ENCODE data around the gene ZNF366.

Gene ZNF366

GRCh38 chr5:72397836-72398235, 109.4 kb downstream of the ZNF366 start:
- Histone ChIP-seq H4K20me1 (ENCODE audit: insufficient read depth, low read length, poor library complexity, severe bottlenecking) (no peaks in the 10 kb centered on the region), H3K9ac (ENCODE audit: low read depth, low read length, poor library complexity, severe bottlenecking) (no peak overlapping the region), H3K9me3 (ENCODE audit: insufficient read depth, low read depth, low read length) (peaks cover 5% of the 10 kb centered on the region), H3K4me2 (ENCODE audit: low read depth, low read length, poor library complexity, severe bottlenecking) (no peak overlapping the region), H3K27me3 (ENCODE audit: insufficient read depth, low read length, poor library complexity, severe bottlenecking) (no peaks in the 10 kb centered on the region), H3F3A (ENCODE audit: low read depth) (no peaks in the 10 kb centered on the region), H3K9me2 (replicated peaks; ENCODE audit: low read depth, low read length) (no peaks in the 10 kb centered on the region), H3K4me3 (ENCODE audit: low read length, poor library complexity, severe bottlenecking) (no peak overlapping the region), H2AFZ (ENCODE audit: low read length) (no peak overlapping the region), H3K36me3 (ENCODE audit: insufficient read depth, low read length) (no peaks in the 10 kb centered on the region), H3K4me1 (ENCODE audit: insufficient read depth, low read length, poor library complexity, severe bottlenecking) (no peaks in the 10 kb centered on the region), H3K79me2 (ENCODE audit: insufficient read depth, low read length) (no peaks in the 10 kb centered on the region)
- no peak for TF ChIP-seq EZH2phosphoT487 (IDR thresholded peaks at IDR 0.05; ENCODE audit: borderline replicate concordance)
- TF ChIP-seq, protein P1, sequence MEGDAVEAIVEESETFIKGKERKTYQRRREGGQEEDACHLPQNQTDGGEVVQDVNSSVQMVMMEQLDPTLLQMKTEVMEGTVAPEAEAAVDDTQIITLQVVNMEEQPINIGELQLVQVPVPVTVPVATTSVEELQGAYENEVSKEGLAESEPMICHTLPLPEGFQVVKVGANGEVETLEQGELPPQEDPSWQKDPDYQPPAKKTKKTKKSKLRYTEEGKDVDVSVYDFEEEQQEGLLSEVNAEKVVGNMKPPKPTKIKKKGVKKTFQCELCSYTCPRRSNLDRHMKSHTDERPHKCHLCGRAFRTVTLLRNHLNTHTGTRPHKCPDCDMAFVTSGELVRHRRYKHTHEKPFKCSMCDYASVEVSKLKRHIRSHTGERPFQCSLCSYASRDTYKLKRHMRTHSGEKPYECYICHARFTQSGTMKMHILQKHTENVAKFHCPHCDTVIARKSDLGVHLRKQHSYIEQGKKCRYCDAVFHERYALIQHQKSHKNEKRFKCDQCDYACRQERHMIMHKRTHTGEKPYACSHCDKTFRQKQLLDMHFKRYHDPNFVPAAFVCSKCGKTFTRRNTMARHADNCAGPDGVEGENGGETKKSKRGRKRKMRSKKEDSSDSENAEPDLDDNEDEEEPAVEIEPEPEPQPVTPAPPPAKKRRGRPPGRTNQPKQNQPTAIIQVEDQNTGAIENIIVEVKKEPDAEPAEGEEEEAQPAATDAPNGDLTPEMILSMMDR (conservative IDR thresholded peaks at IDR 0.05; ENCODE audit: low read length), result no peak

- TF ChIP-seq, protein P1 (conservative IDR thresholded peaks at IDR 0.05; ENCODE audit: low read length), result peak; percentile 57
- TF ChIP-seq EZH2phosphoT487 (IDR thresholded peaks at IDR 0.05; ENCODE audit: borderline replicate concordance), result no peak
- Histone ChIP-seq H3K4me2 (ENCODE audit: low read depth, low read length, poor library complexity, severe bottlenecking) (no peak overlapping the region), H3K9ac (ENCODE audit: low read depth, low read length, poor library complexity, severe bottlenecking) (no peak overlapping the region), H3K4me1 (ENCODE audit: insufficient read depth, low read length, poor library complexity, severe bottlenecking) (no peaks in the 10 kb centered on the region), H3K79me2 (ENCODE audit: insufficient read depth, low read length) (no peaks in the 10 kb centered on the region), H3K9me2 (replicated peaks; ENCODE audit: low read depth, low read length) (no peaks in the 10 kb centered on the region), H3K27me3 (ENCODE audit: insufficient read depth, low read length, poor library complexity, severe bottlenecking) (no peaks in the 10 kb centered on the region), H3K36me3 (ENCODE audit: insufficient read depth, low read length) (no peaks in the 10 kb centered on the region), H3K4me3 (ENCODE audit: low read length, poor library complexity, severe bottlenecking) (no peak overlapping the region), H3K9me3 (ENCODE audit: insufficient read depth, low read depth, low read length) (no peaks in the 10 kb centered on the region), H3F3A (ENCODE audit: low read depth) (no peaks in the 10 kb centered on the region), H4K20me1 (ENCODE audit: insufficient read depth, low read length, poor library complexity, severe bottlenecking) (no peaks in the 10 kb centered on the region), H2AFZ (ENCODE audit: low read length) (no peak overlapping the region)
Observed at GRCh38 chr5:72394688-72395087, 112.5 kb downstream of the ZNF366 start.

- no peak overlapping the region for H3K9ac ChIP-seq (ENCODE audit: low read depth, low read length, poor library complexity, severe bottlenecking)
- no peak overlapping the region for H3K4me2 ChIP-seq (ENCODE audit: low read depth, low read length, poor library complexity, severe bottlenecking)
- no peaks in the 10 kb centered on the region for H3K9me3 ChIP-seq (ENCODE audit: insufficient read depth, low read depth, low read length)
- H3K27me3 ChIP-seq (ENCODE audit: insufficient read depth, low read length, poor library complexity, severe bottlenecking), result no peaks in the 10 kb centered on the region
- no peak overlapping the region for H2AFZ ChIP-seq (ENCODE audit: low read length)
- H3K36me3 ChIP-seq (ENCODE audit: insufficient read depth, low read length), result no peaks in the 10 kb centered on the region
- H3K4me1 ChIP-seq (ENCODE audit: insufficient read depth, low read length, poor library complexity, severe bottlenecking), result no peaks in the 10 kb centered on the region
- no peaks in the 10 kb centered on the region for H3F3A ChIP-seq (ENCODE audit: low read depth)
- no peak for TF ChIP-seq EZH2phosphoT487 (IDR thresholded peaks at IDR 0.05; ENCODE audit: borderline replicate concordance)
- TF ChIP-seq, protein P1 (conservative IDR thresholded peaks at IDR 0.05; ENCODE audit: low read length), result no peak
- no peaks in the 10 kb centered on the region for H4K20me1 ChIP-seq (ENCODE audit: insufficient read depth, low read length, poor library complexity, severe bottlenecking)
- no peak overlapping the region for H3K4me3 ChIP-seq (ENCODE audit: low read length, poor library complexity, severe bottlenecking)
- H3K9me2 ChIP-seq (replicated peaks; ENCODE audit: low read depth, low read length), result no peaks in the 10 kb centered on the region
- H3K79me2 ChIP-seq (ENCODE audit: insufficient read depth, low read length), result no peaks in the 10 kb centered on the region
Observed at GRCh38 chr5:72393052-72393451, 114.2 kb downstream of the ZNF366 start.
